ENCODE measurements around the gene F10.

DNA sequence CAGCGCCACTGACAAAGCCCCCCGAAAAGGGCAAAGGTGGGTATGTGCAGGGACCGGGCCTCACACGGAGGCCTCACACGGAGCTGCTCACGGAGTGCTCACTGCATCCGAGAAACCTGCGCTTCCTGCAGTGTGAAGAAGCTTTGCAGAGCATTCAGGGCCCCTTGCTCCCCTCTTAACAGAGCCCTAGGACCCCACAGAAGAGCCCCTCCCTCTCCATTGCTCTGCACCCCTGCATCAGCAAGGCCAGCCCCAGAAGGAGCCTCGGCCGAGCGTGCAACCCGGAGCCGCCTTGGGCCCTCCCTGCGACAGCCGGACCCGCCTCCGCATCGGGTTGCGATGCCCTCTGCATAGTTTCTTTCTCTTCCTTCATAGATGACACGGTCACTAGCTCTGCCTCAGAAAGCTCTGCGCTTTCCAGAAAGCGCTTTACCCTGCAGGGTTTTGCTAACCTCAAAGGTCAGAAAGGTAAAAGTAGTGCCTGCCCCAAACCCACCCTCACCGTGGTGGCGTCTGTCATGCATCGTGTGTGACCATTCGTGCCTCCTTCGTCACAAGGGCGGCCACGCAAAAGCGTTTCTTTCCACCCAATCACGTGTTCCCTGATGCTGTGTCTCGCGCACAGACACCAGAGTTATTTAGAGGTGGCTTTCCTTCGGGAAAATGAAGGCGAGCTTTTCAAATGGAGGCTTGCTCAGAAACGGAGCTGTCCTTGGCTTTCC, 32.7 kb upstream of the F10 start:
- TF ChIP-seq POLR2A (IDR thresholded peaks at IDR 0.05; ENCODE audit: low read length) = no peak
- TF ChIP-seq GATA1 (IDR thresholded peaks at IDR 0.05; ENCODE audit: low read depth, low read length) = no peak
